Gastroesophageal sphincter (tissue), 4 donors: ENCODE data around the gene CUX1. TPM values are rescaled to one million over a fixed set of nuclear protein-coding genes. Genes with fewer than 3 reads are reported as not detected.
"Not testable (repeated sequence)": the region's sequence is repeated elsewhere in the genome, so short reads cannot be mapped to it uniquely, and the experiment has no call there.

Experiments
- ATAC-seq: fragments of 150-250 bp; one replicate; pipeline ENCODE4 v1.9.1; 2016; ENCODE audit warnings: mild to moderate bottlenecking, moderate library complexity
- H3K27ac ChIP-seq, 4 donors: fragments of 200-600 bp; sonication (generic) in 3 of 4; 1 replicate in 3 of 4; 2 replicates in 1 of 4; pipeline ENCODE4 v1.5.1; 2016 to 2019
- H3K27me3 ChIP-seq: fragments of 200-600 bp; sonication (generic); one replicate; pipeline ENCODE4 v1.5.1; 2019
- H3K36me3 ChIP-seq, 2 donors: fragments of 200-600 bp; sonication (generic); one replicate each; pipeline ENCODE4 v1.5.1; 2019; ENCODE audit warnings: control low read depth in 1 of 2
- H3K4me1 ChIP-seq, 3 donors: fragments of 200-600 bp; sonication (generic); 1 replicate in 2 of 3; 2 replicates in 1 of 3; pipeline ENCODE4 v1.5.1; 2016 to 2019; ENCODE audit warnings: control low read depth in 2 of 3
- H3K4me3 ChIP-seq, 2 donors: fragments of 200-600 bp; sonication (generic); one replicate each; pipeline ENCODE4 v1.5.1; 2019; ENCODE audit warnings: mild to moderate bottlenecking in 1 of 2, moderate library complexity in 1 of 2
- H3K9me3 ChIP-seq, 3 donors: fragments of 200-600 bp; sonication (generic); one replicate each; pipeline ENCODE4 v1.5.1; 2017 to 2019; ENCODE audit warnings: control low read depth in 2 of 3
- CTCF ChIP-seq, 4 experiments: fragments of 200-600 bp in 2 of 4; fragments of 450-650 bp in 2 of 4; sonication (generic) in 1 of 4; IDR thresholded peaks; one replicate each; pipeline ENCODE4 v1.5.1; 2017 to 2019; ENCODE audit warnings: antibody characterized with exemption in 4 of 4, mild to moderate bottlenecking in 2 of 4, moderate library complexity in 2 of 4
- EP300 ChIP-seq: sonication (generic); formaldehyde crosslinking; IDR thresholded peaks from one replicate; pipeline ENCODE4 v1.6.1; 2017; ENCODE audit warnings: antibody characterized with exemption, mild to moderate bottlenecking
- POLR2A ChIP-seq, 2 donors: fragments of 450-650 bp; IDR thresholded peaks; one replicate each; pipeline ENCODE4 v1.6.1; 2017; ENCODE audit warnings: antibody characterized with exemption in 2 of 2, mild to moderate bottlenecking in 2 of 2, moderate library complexity in 1 of 2
- POLR2AphosphoS5 ChIP-seq: sonication (generic); formaldehyde crosslinking; IDR thresholded peaks from one replicate; pipeline ENCODE4 v1.6.1; 2017; ENCODE audit warnings: antibody characterized with exemption
- WGBS, 2 donors: methylation state at CpG; one replicate each; pipeline ENCODE4 v1.1.5; 2018; ENCODE audit warnings: low coverage in 1 of 2; 5-methylcytosine and 5-hydroxymethylcytosine counted together
- total RNA-seq, 4 donors: library from RNA; depleted of rRNA; stranded (reverse); fragments of >200 nt; gene quantifications; one replicate each; pipeline ENCODE4 v1.1.0, GENCODE V29; 2016

CUX1 gene
- total RNA-seq, 4 donors from 2014 or later = 84.4 to 134 (median 110) TPM

- no peak for ATAC-seq
- H3K27ac ChIP-seq = no peak overlapping the region
- H3K9me3 ChIP-seq = peaks cover 0 to 9% (median 0%) of the 10 kb centered on the region in 3 donors
- peaks cover 0 to 5% (median 0%) of the 10 kb centered on the region in 3 donors for H3K4me1 ChIP-seq
- no peak for TF ChIP-seq POLR2AphosphoS5
- TF ChIP-seq POLR2A (IDR thresholded peaks at IDR 0.05) = no peak
- TF ChIP-seq CTCF (IDR thresholded peaks at IDR 0.05) = no peak
- TF ChIP-seq EP300 = no peak
- WGBS, 2 donors = 96 to 97% methylated on average over 8 to 11 of the region's 11 CpGs
- no peaks in the 10 kb centered on the region for H3K36me3 ChIP-seq
- H3K27me3 ChIP-seq = no peaks in the 10 kb centered on the region
- no peak overlapping the region for H3K4me3 ChIP-seq
These were observed 29.5 kb downstream of the CUX1 start for GRCh38 chr7:101846800-101847538.

GRCh38 chr7:101848208-101848951 lies 31.0 kb downstream of the CUX1 start:
- TF ChIP-seq EP300 (no peak), POLR2A (IDR thresholded peaks at IDR 0.05) (no peak), POLR2AphosphoS5 (no peak), CTCF (IDR thresholded peaks at IDR 0.05) (no peak)

GRCh38 chr7:101849314-101849713 lies 31.9 kb downstream of the CUX1 start:
- not testable (repeated sequence) for H3K27me3 ChIP-seq, H3K4me3 ChIP-seq, H3K9me3 ChIP-seq, H3K36me3 ChIP-seq, ATAC-seq, H3K27ac ChIP-seq
- peaks cover 0 to 15% (median 0%) of the 10 kb centered on the region in 3 donors for H3K4me1 ChIP-seq
- WGBS, 2 donors = 94 to 95% methylated on average over 2 of the region's 2 CpGs

More at GRCh38 chr7:101848208-101848951, 31.0 kb downstream of the CUX1 start:
- Histone ChIP-seq H3K27me3 (no peaks in the 10 kb centered on the region), H3K4me1 (peaks cover 0 to 13% (median 0%) of the 10 kb centered on the region in 3 donors), H3K27ac (no peak overlapping the region), H3K9me3 (peaks cover 0 to 9% (median 0%) of the 10 kb centered on the region in 3 donors), H3K4me3 (no peak overlapping the region), H3K36me3 (no peaks in the 10 kb centered on the region)
- no peak for ATAC-seq
- WGBS, 2 donors = 85 to 86% methylated on average over 6 to 8 of the region's 8 CpGs

GRCh38 chr7:101852364-101852763 lies 34.9 kb downstream of the CUX1 start:
- 89 to 94% methylated on average over 4 to 5 of the region's 5 CpGs for WGBS, 2 donors
- H3K27me3 ChIP-seq, ATAC-seq, H3K27ac ChIP-seq, H3K4me3 ChIP-seq, H3K36me3 ChIP-seq, H3K9me3 ChIP-seq: not testable (repeated sequence)
- peaks cover 0 to 44% (median 4%) of the 10 kb centered on the region in 3 donors for H3K4me1 ChIP-seq

- no peak for ATAC-seq
- H3K36me3 ChIP-seq = no peaks in the 10 kb centered on the region
- no peaks in the 10 kb centered on the region for H3K9me3 ChIP-seq
- peaks cover 0 to 58% (median 11%) of the 10 kb centered on the region in 3 donors for H3K4me1 ChIP-seq
- 97% methylated on average over 7 of the region's 7 CpGs; no CpG with 5 or more reads in 1 of the 2 donors for WGBS, 2 donors
- no peak for TF ChIP-seq CTCF (IDR thresholded peaks at IDR 0.05)
- no peak for TF ChIP-seq POLR2AphosphoS5
- TF ChIP-seq EP300 = no peak
- TF ChIP-seq POLR2A (IDR thresholded peaks at IDR 0.05) = no peak
- H3K27me3 ChIP-seq = no peaks in the 10 kb centered on the region
- no peak overlapping the region for H3K4me3 ChIP-seq
- no peak overlapping the region for H3K27ac ChIP-seq
These were observed 36.3 kb downstream of the CUX1 start for GRCh38 chr7:101853684-101854083.
